ENCODE results near the gene ACTR3C. TPM values are rescaled to one million over a fixed set of nuclear protein-coding genes. Genes with fewer than 3 reads are reported as not detected.

ACTR3C gene
- total RNA-seq (2014; rRNA removed; shearing (Covaris generic)) (5.4 TPM in 1 of 2 replicates, not detected in the other), total RNA-seq (2022) (not detected in 2 replicates), Bru-seq, nascent RNA (percentile 20 among the genes with signal in this experiment), BruChase-seq, experiment 1, labeled RNA remaining after a 6-hour chase (percentile 18 among the genes with signal in this experiment), BruChase-seq, experiment 2, labeled RNA remaining after a 2-hour chase (percentile 17 among the genes with signal in this experiment)
- long read RNA-seq = 0 reads

DNA sequence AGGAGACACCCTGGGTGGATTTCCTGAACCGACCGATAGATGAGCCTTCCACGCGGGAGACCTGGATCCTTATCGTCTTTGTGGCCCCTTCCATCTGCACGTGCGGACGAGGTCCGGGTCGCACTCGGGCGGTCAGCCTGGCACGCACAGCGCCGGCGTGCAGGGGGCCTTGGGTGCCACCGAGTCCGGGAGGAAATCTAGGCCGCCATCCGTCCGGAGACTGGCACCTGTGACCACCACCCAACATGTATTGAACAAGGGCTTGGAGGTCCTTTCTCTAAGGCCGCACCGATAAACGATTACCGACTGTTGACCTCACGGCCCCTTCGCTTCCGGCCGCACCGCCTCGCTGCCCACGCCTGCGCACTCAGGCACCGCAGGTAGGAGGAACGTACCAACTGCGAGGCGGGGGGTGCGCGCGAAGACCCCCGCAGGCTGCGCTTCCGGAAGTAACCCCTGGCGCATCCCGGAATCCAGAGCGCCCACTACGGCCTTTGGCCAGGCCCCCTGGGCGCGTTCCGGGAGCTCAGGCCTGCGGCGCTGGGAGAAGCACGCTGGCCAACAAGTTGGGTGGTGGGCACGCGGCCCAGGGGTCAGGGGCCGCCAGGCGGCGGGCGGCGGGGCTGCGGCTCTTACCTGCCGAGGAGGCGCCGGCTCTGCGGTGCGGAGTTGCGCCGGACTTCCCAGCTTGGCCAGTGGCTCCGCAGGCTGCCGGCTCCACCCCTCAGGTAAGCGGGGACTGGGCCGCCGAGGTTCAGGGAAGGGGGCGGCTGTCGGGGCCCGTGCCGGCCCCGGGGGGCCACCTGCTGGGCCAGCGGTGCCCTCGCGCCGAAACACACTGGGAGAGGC is at the start of gene ACTR3C, which contains the start of gene LRRC61:
Gene ACTR3C (minus strand): TSS at position 713 of the 849 bp plus-strand sequence. CDS start 28,249 bp downstream, outside the sequence.
Gene LRRC61 (plus strand): TSS at position 523 of the 849 bp plus-strand sequence. CDS start 13,507 bp downstream, outside the sequence.
- BruUV-seq (replicated peaks) = no TSS peak
- Histone ChIP-seq H3K36me3 (ENCODE audit: insufficient read depth, low read length) (no peaks in the 10 kb centered on the region), H3K9me3 (ENCODE audit: low read length) (no peaks in the 10 kb centered on the region), H2AFZ (ENCODE audit: low read length) (no peak within 1 kb of the TSS), H3K4me3 (ENCODE audit: low read depth, low read length, poor library complexity, severe bottlenecking) (no peak within 1 kb of the TSS), H3K79me2 (ENCODE audit: insufficient read depth, low read depth, low read length) (no peaks in the 10 kb centered on the region), H3K4me2 (ENCODE audit: low read length) (peak within 1 kb of the TSS; percentile 59; the same call in 1 of the 2 replicates), H3K27ac (ENCODE audit: low read depth, low read length, poor library complexity, severe bottlenecking) (no peak within 1 kb of the TSS), H4K20me1 (ENCODE audit: insufficient read depth, low read length) (no peaks in the 10 kb centered on the region), H3K4me1 (ENCODE audit: insufficient read depth, low read length, poor library complexity, severe bottlenecking) (no peaks in the 10 kb centered on the region), H3K9me2 (ENCODE audit: insufficient read depth, low read length) (no peaks in the 10 kb centered on the region)
- intact Hi-C loops (cut with micrococcal nuclease; ENCODE audit: unreplicated experiment) = no loop called here
- TF ChIP-seq EZH2phosphoT487 (IDR thresholded peaks at IDR 0.05; ENCODE audit: borderline replicate concordance, low read depth, low read length) (no peak), CTCF (conservative IDR thresholded peaks at IDR 0.05; ENCODE audit: low read length) (no peak)
- no peak for DNase-seq (ENCODE audit: low spot score)
- CTCF ChIA-PET (ENCODE audit: unreplicated experiment) = no interaction called here
- POLR2A ChIA-PET = no interaction called here

DNA sequence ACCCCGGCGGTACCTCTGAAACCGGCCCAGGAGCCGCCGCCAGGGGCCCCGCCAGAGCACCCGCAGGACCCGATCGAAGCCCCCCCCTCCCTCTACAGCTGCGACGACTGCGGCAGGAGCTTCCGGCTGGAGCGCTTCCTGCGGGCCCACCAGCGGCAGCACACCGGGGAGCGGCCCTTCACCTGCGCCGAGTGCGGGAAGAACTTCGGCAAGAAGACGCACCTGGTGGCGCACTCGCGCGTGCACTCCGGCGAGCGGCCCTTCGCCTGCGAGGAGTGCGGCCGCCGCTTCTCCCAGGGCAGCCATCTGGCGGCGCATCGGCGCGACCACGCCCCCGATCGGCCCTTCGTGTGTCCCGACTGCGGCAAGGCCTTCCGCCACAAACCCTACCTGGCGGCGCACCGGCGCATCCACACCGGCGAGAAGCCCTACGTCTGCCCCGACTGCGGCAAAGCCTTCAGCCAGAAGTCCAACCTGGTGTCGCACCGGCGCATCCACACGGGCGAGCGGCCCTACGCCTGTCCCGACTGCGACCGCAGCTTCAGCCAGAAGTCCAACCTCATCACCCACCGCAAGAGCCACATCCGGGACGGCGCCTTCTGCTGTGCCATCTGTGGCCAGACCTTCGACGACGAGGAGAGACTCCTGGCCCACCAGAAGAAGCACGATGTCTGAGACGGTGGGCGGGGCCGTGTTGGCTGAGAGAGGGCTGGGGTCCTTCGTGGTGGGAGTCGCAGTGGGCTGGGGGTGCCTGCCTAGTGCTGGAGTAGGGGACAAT is 49.1 kb upstream of the ACTR3C start:
- no peak overlapping the region for H3K27ac ChIP-seq (ENCODE audit: low read depth, low read length, poor library complexity, severe bottlenecking)
- TF ChIP-seq EZH2phosphoT487 (IDR thresholded peaks at IDR 0.05; ENCODE audit: borderline replicate concordance, low read depth, low read length) = no peak
- no peak for TF ChIP-seq CTCF (conservative IDR thresholded peaks at IDR 0.05; ENCODE audit: low read length)
- peaks cover 62% of the 10 kb centered on the region for H3K4me1 ChIP-seq (ENCODE audit: insufficient read depth, low read length, poor library complexity, severe bottlenecking)
- H2AFZ ChIP-seq (ENCODE audit: low read length) = no peak overlapping the region
- no peak overlapping the region for H3K4me3 ChIP-seq (ENCODE audit: low read depth, low read length, poor library complexity, severe bottlenecking)
- BruUV-seq (replicated peaks) = no TSS peak
- ChIA-PET POLR2A (no interaction called here), CTCF (ENCODE audit: unreplicated experiment) (no interaction called here)
- no peaks in the 10 kb centered on the region for H3K9me2 ChIP-seq (ENCODE audit: insufficient read depth, low read length)
- H3K9me3 ChIP-seq (ENCODE audit: low read length) = no peaks in the 10 kb centered on the region
- no peaks in the 10 kb centered on the region for H3K79me2 ChIP-seq (ENCODE audit: insufficient read depth, low read depth, low read length)
- H3K36me3 ChIP-seq (ENCODE audit: insufficient read depth, low read length) = no peaks in the 10 kb centered on the region
- no peaks in the 10 kb centered on the region for H4K20me1 ChIP-seq (ENCODE audit: insufficient read depth, low read length)
- H3K4me2 ChIP-seq (ENCODE audit: low read length) = no peak overlapping the region
- DNase-seq (ENCODE audit: low spot score) = no peak
- intact Hi-C loops (cut with micrococcal nuclease; ENCODE audit: unreplicated experiment) = loop anchor here (10.0 kb wide), 2 partner anchors 508 to 602 kb away; partner anchors contain the start of gene KCNH2
